CD4-positive, alpha-beta T cell (primary cell): ENCODE data around the gene SUPT5H. TPM values are rescaled to one million over a fixed set of nuclear protein-coding genes. Genes with fewer than 3 reads are reported as not detected.

ENCODE experiments used
- ATAC-seq: fragments of 200-7000 bp; cut with Tn5 transposase; one replicate; pipeline ENCODE4 v1.10.0; 2022; ENCODE audit warnings: mild to moderate bottlenecking; ENCODE audit not compliant: poor library complexity
- CTCF ChIA-PET: fragments of 350-600 bp; sonication (Branson Sonifier 250); formaldehyde crosslinking; loops from one replicate; lab custom pipeline; 2021; ENCODE audit warnings: antibody characterized with exemption, inconsistent platforms; lab: Charles Lee
- POLR2A ChIA-PET: fragments of 350-600 bp; sonication (Branson Sonifier 250); formaldehyde crosslinking; loops from one replicate; lab custom pipeline; 2021; ENCODE audit warnings: antibody characterized with exemption, inconsistent platforms; lab: Charles Lee
- DNase-seq, 14 experiments: peaks; one replicate each; pipeline ENCODE4 v3.0.0-alpha.2; 2013 to 2020; ENCODE audit warnings: mixed read lengths in 2 of 14
- H3K27ac ChIP-seq, 2 donors: one replicate each; pipeline versions ENCODE4 v1.5.1 to v1.7.0; 2013; ENCODE audit warnings: low read length in 2 of 2, low read depth in 1 of 2, mild to moderate bottlenecking in 1 of 2
- H3K27me3 ChIP-seq, 2 experiments: 1 replicate in 1 of 2; 2 replicates in 1 of 2; pipeline versions ENCODE4 v1.6.1 to v1.7.0; 2013; ENCODE audit warnings: low read length in 2 of 2, control low read depth in 1 of 2, mild to moderate bottlenecking in 1 of 2, moderate library complexity in 1 of 2; ENCODE audit not compliant: insufficient read depth in 2 of 2, control insufficient read depth in 1 of 2
- H3K36me3 ChIP-seq: one replicate; pipeline ENCODE4 v1.6.1; 2013; ENCODE audit warnings: low read length, control low read depth; ENCODE audit not compliant: insufficient read depth
- H3K4me1 ChIP-seq: one replicate; pipeline ENCODE4 v1.6.1; 2013; ENCODE audit warnings: low read length, control low read depth; ENCODE audit not compliant: insufficient read depth
- H3K4me3 ChIP-seq: one replicate; pipeline ENCODE4 v1.5.1; 2013; ENCODE audit warnings: mild to moderate bottlenecking, low read length, moderate library complexity
- H3K9me3 ChIP-seq, 2 experiments: 1 replicate in 1 of 2; 2 replicates in 1 of 2; pipeline versions ENCODE4 v1.6.1 to v1.7.0; 2013; ENCODE audit warnings: low read length in 2 of 2, mild to moderate bottlenecking in 2 of 2, control low read depth in 1 of 2, moderate library complexity in 1 of 2; ENCODE audit not compliant: control insufficient read depth in 1 of 2, insufficient read depth in 1 of 2
- H3K27ac Mint-ChIP-seq: one replicate; pipeline ENCODE4 v1.8.0; 2020; ENCODE audit warnings: mixed read lengths
- H3K27me3 Mint-ChIP-seq: one replicate; pipeline ENCODE4 v1.8.0; 2021; ENCODE audit warnings: mixed read lengths
- H3K36me3 Mint-ChIP-seq: one replicate; pipeline ENCODE4 v1.8.0; 2021; ENCODE audit warnings: low read depth, mixed read lengths
- H3K4me1 Mint-ChIP-seq: one replicate; pipeline ENCODE4 v1.8.0; 2021; ENCODE audit warnings: low read depth, mixed read lengths
- H3K4me3 Mint-ChIP-seq: one replicate; pipeline ENCODE4 v1.8.0; 2020; ENCODE audit warnings: mild to moderate bottlenecking, mixed read lengths
- H3K9me3 Mint-ChIP-seq: one replicate; pipeline ENCODE4 v1.8.0; 2020; ENCODE audit warnings: mixed read lengths
- intact Hi-C, 2 experiments: fragments of 100-400 bp; cut with DNase I in 1 of 2; cut with micrococcal nuclease in 1 of 2; formaldehyde crosslinking; loops; one replicate each; pipeline versions ENCODE4 v1.15.1 to v1.9.0; 2023 to 2025; cut with DNase I, micrococcal nuclease
- total RNA-seq, 174 experiments: library from RNA in 2 of 174; stranded (reverse) in 2 of 174; gene quantifications; one replicate each; pipeline ENCODE4 v1.2.3 and lab custom pipeline; 2021 to 2026
- TF ChIP-seq, protein P1 (sequence below): fragments of 200-600 bp; IDR thresholded peaks from one replicate; pipeline ENCODE4 v1.8.0; 2022; ENCODE audit warnings: antibody characterized with exemption, mild to moderate bottlenecking

Gene SUPT5H
- total RNA-seq, 2 experiments from 2014 or later, result 322 to 333 TPM

GRCh38 chr19:39509233-39509632 is 63.9 kb downstream of the SUPT5H start:
- H3K27ac Mint-ChIP-seq, result no peak overlapping the region
- POLR2A ChIA-PET, result no interaction called here
- ATAC-seq (no peak), DNase-seq (no peak)
- TF ChIP-seq, protein P1, sequence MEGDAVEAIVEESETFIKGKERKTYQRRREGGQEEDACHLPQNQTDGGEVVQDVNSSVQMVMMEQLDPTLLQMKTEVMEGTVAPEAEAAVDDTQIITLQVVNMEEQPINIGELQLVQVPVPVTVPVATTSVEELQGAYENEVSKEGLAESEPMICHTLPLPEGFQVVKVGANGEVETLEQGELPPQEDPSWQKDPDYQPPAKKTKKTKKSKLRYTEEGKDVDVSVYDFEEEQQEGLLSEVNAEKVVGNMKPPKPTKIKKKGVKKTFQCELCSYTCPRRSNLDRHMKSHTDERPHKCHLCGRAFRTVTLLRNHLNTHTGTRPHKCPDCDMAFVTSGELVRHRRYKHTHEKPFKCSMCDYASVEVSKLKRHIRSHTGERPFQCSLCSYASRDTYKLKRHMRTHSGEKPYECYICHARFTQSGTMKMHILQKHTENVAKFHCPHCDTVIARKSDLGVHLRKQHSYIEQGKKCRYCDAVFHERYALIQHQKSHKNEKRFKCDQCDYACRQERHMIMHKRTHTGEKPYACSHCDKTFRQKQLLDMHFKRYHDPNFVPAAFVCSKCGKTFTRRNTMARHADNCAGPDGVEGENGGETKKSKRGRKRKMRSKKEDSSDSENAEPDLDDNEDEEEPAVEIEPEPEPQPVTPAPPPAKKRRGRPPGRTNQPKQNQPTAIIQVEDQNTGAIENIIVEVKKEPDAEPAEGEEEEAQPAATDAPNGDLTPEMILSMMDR, result no peak
- peaks cover 0 to 3% of the 10 kb centered on the region in 2 experiments for H3K9me3 ChIP-seq
- peaks cover 13% of the 10 kb centered on the region for H3K4me1 ChIP-seq
- H3K4me3 ChIP-seq, result no peak overlapping the region
- H3K36me3 ChIP-seq, result no peaks in the 10 kb centered on the region
- no peak overlapping the region for H3K4me3 Mint-ChIP-seq
- H3K36me3 Mint-ChIP-seq, result no peaks in the 10 kb centered on the region
- peaks cover 25% of the 10 kb centered on the region for H3K4me1 Mint-ChIP-seq
- peaks cover 73% of the 10 kb centered on the region for H3K27me3 Mint-ChIP-seq
- no peaks in the 10 kb centered on the region for H3K9me3 Mint-ChIP-seq
- intact Hi-C loops, result no loop called here
- CTCF ChIA-PET, result interaction anchor here (0.6 kb wide), 1 partner anchor 470 kb away, joined by 3 read pairs; no protein-coding TSS in a partner anchor
- H3K27ac ChIP-seq, result no peak overlapping the region
- peaks cover 51 to 53% of the 10 kb centered on the region in 2 experiments for H3K27me3 ChIP-seq

GRCh38 chr19:39512988-39513387 is 67.6 kb downstream of the SUPT5H start:
- ChIA-PET CTCF (interaction anchor here (4.1 kb wide), 1 partner anchor 10 kb away, joined by 18 read pairs; no protein-coding TSS in a partner anchor), POLR2A (no interaction called here)
- H3K4me3 Mint-ChIP-seq, result no peak overlapping the region
- Histone ChIP-seq H3K27ac (no peak overlapping the region), H3K36me3 (no peaks in the 10 kb centered on the region), H3K27me3 (peaks cover 49% of the 10 kb centered on the region in 2 experiments), H3K4me3 (no peak overlapping the region), H3K9me3 (peaks cover 0 to 20% of the 10 kb centered on the region in 2 experiments), H3K4me1 (peaks cover 19% of the 10 kb centered on the region)
- no peak overlapping the region for H3K27ac Mint-ChIP-seq
- H3K9me3 Mint-ChIP-seq, result no peaks in the 10 kb centered on the region
- ATAC-seq (no peak), DNase-seq (no peak)
- no peaks in the 10 kb centered on the region for H3K36me3 Mint-ChIP-seq
- H3K4me1 Mint-ChIP-seq, result peaks cover 23% of the 10 kb centered on the region
- intact Hi-C loops, result no loop called here
- TF ChIP-seq, protein P1, result no peak
- peaks cover 72% of the 10 kb centered on the region for H3K27me3 Mint-ChIP-seq

GRCh38 chr19:39514840-39515550 is 69.6 kb downstream of the SUPT5H start, which contains the start of gene SELENOV:
Gene SELENOV, plus strand, starts transcription at chr19:39515139. Its CDS starts 74 bp downstream, at chr19:39515213.
- no peaks in the 10 kb centered on the region for H3K9me3 Mint-ChIP-seq
- H3K27ac Mint-ChIP-seq, result no peak within 1 kb of the TSS
- peak within 1 kb of the TSS; percentile 81 for H3K4me3 Mint-ChIP-seq
- H3K27ac ChIP-seq, result no peak within 1 kb of the TSS
- H3K36me3 ChIP-seq, result no peaks in the 10 kb centered on the region
- peaks cover 0 to 20% of the 10 kb centered on the region in 2 experiments for H3K9me3 ChIP-seq
- peaks cover 19% of the 10 kb centered on the region for H3K4me1 ChIP-seq
- TF ChIP-seq, protein P1, result peak; percentile 20
- no peaks in the 10 kb centered on the region for H3K36me3 Mint-ChIP-seq
- intact Hi-C loops, result no loop called here
- DNase-seq, result peak in 4 of 14 experiments; percentile 36 to 53 (median 40)
- H3K4me1 Mint-ChIP-seq, result peaks cover 19% of the 10 kb centered on the region
- H3K27me3 ChIP-seq, result peaks cover 41 to 45% of the 10 kb centered on the region in 2 experiments
- POLR2A ChIA-PET, result interaction anchor here (1.1 kb wide), 1 partner anchor 17 kb away, joined by 3 read pairs; the partner anchor contains the start of gene EID2B
- ATAC-seq, result peak; percentile 61
- CTCF ChIA-PET, result interaction anchor here (1.3 to 4.1 kb wide), 2 partner anchors 12 to 17 kb away, joined by 4 to 18 read pairs; partner anchors contain the start of gene EID2B
- H3K4me3 ChIP-seq, result peak within 1 kb of the TSS; percentile 45
- H3K27me3 Mint-ChIP-seq, result peaks cover 61% of the 10 kb centered on the region
